ENCODE measurements around the gene BTG1.

The BTG1 gene

GRCh38 chr12:92123780-92124688, 21.6 kb downstream of the BTG1 start:
- no peak overlapping the region for H3K4me3 ChIP-seq (ENCODE audit: low read depth, low read length)
- TF ChIP-seq CTCF (IDR thresholded peaks at IDR 0.05; ENCODE audit: borderline replicate concordance, insufficient read depth, low read depth, low read length), result no peak

- TF ChIP-seq CTCF (IDR thresholded peaks at IDR 0.05; ENCODE audit: borderline replicate concordance, insufficient read depth, low read depth, low read length), result no peak
- no peak overlapping the region for H3K4me3 ChIP-seq (ENCODE audit: low read depth, low read length)
Observed at GRCh38 chr12:92122941-92123779, 22.5 kb downstream of the BTG1 start.

GRCh38 chr12:92121826-92122225, 23.8 kb downstream of the BTG1 start:
- no peak for TF ChIP-seq CTCF (IDR thresholded peaks at IDR 0.05; ENCODE audit: borderline replicate concordance, insufficient read depth, low read depth, low read length)
- no peak overlapping the region for H3K4me3 ChIP-seq (ENCODE audit: low read depth, low read length)

- no peak for TF ChIP-seq CTCF (IDR thresholded peaks at IDR 0.05; ENCODE audit: borderline replicate concordance, insufficient read depth, low read depth, low read length)
- H3K4me3 ChIP-seq (ENCODE audit: low read depth, low read length), result no peak overlapping the region
Observed at GRCh38 chr12:92118826-92119536, 26.7 kb downstream of the BTG1 start.

GRCh38 chr12:92114834-92115233, 30.8 kb downstream of the BTG1 start:
- H3K4me3 ChIP-seq (ENCODE audit: low read depth, low read length), result no peak overlapping the region
- TF ChIP-seq CTCF (IDR thresholded peaks at IDR 0.05; ENCODE audit: borderline replicate concordance, insufficient read depth, low read depth, low read length), result no peak

- H3K4me3 ChIP-seq (ENCODE audit: low read depth, low read length), result no peak overlapping the region
- TF ChIP-seq CTCF (IDR thresholded peaks at IDR 0.05; ENCODE audit: borderline replicate concordance, insufficient read depth, low read depth, low read length), result no peak
Observed at GRCh38 chr12:92111256-92111655, 34.4 kb downstream of the BTG1 start.
